ENCODE measurements around the gene SPTBN4.

The SPTBN4 gene

GRCh38 chr19:40567040-40567749, 100.4 kb downstream of the SPTBN4 start (continued):
- TF ChIP-seq ZNF560 (tag by site-specific recombination; IDR thresholded peaks at IDR 0.05; ENCODE audit: borderline replicate concordance) (peak; percentile 100), ZNF266 (tag by site-specific recombination; IDR thresholded peaks at IDR 0.05; ENCODE audit: low read depth) (peak; percentile 99), ZBTB49 (tag by site-specific recombination; IDR thresholded peaks at IDR 0.05; ENCODE audit: low read depth) (no peak), ZNF239 (tag by site-specific recombination; IDR thresholded peaks at IDR 0.05) (no peak), ZSCAN4 (tag by site-specific recombination; IDR thresholded peaks at IDR 0.05) (peak; percentile 25; the same call in 1 of the 2 replicates), ZNF362 (tag by site-specific recombination; IDR thresholded peaks at IDR 0.05) (0 out of 2 replicates have a peak, but pooled peaks have one; percentile 45), ZBTB21 (tag by site-specific recombination; IDR thresholded peaks at IDR 0.05) (peak; percentile 94), BCL11A (tag by site-specific recombination; IDR thresholded peaks at IDR 0.05; ENCODE audit: low read depth) (peak; percentile 49; the same call in 1 of the 2 replicates), ZBTB44 (tag by site-specific recombination; IDR thresholded peaks at IDR 0.05) (no peak), PATZ1 (tag by site-specific recombination; IDR thresholded peaks at IDR 0.05) (no peak), ATF2 (tag by site-specific recombination; IDR thresholded peaks at IDR 0.05; ENCODE audit: low read depth) (no peak), ZNF791 (tag by site-specific recombination; IDR thresholded peaks at IDR 0.05) (peak; percentile 93), ZNF549 (tag by site-specific recombination; IDR thresholded peaks at IDR 0.05) (no peak), IKZF3 (tag by site-specific recombination; IDR thresholded peaks at IDR 0.05) (no peak), ZSCAN23 (tag by site-specific recombination; IDR thresholded peaks at IDR 0.05) (peak; percentile 78; the same call in 1 of the 2 replicates), ZNF785 (tag by site-specific recombination; IDR thresholded peaks at IDR 0.05) (peak; percentile 32; the same call in 1 of the 2 replicates), ZNF10 (tag by site-specific recombination; IDR thresholded peaks at IDR 0.05) (peak; percentile 69; the same call in 1 of the 2 replicates), KLF16 (tag by site-specific recombination; IDR thresholded peaks at IDR 0.05) (no peak), ZNF19 (tag by site-specific recombination; IDR thresholded peaks at IDR 0.05; ENCODE audit: low read depth) (peak; percentile 99)
- TF ChIP-seq, protein P1, sequence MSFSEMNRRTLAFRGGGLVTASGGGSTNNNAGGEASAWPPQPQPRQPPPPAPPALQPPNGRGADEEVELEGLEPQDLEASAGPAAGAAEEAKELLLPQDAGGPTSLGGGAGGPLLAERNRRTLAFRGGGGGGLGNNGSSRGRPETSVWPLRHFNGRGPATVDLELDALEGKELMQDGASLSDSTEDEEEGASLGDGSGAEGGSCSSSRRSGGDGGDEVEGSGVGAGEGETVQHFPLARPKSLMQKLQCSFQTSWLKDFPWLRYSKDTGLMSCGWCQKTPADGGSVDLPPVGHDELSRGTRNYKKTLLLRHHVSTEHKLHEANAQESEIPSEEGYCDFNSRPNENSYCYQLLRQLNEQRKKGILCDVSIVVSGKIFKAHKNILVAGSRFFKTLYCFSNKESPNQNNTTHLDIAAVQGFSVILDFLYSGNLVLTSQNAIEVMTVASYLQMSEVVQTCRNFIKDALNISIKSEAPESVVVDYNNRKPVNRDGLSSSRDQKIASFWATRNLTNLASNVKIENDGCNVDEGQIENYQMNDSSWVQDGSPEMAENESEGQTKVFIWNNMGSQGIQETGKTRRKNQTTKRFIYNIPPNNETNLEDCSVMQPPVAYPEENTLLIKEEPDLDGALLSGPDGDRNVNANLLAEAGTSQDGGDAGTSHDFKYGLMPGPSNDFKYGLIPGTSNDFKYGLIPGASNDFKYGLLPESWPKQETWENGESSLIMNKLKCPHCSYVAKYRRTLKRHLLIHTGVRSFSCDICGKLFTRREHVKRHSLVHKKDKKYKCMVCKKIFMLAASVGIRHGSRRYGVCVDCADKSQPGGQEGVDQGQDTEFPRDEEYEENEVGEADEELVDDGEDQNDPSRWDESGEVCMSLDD (tag by site-specific recombination; IDR thresholded peaks at IDR 0.05), result no peak
- TF ChIP-seq, protein P2, sequence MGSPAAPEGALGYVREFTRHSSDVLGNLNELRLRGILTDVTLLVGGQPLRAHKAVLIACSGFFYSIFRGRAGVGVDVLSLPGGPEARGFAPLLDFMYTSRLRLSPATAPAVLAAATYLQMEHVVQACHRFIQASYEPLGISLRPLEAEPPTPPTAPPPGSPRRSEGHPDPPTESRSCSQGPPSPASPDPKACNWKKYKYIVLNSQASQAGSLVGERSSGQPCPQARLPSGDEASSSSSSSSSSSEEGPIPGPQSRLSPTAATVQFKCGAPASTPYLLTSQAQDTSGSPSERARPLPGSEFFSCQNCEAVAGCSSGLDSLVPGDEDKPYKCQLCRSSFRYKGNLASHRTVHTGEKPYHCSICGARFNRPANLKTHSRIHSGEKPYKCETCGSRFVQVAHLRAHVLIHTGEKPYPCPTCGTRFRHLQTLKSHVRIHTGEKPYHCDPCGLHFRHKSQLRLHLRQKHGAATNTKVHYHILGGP (tag by site-specific recombination; IDR thresholded peaks at IDR 0.05), result no peak

Measured in HEK293 (cell line).